Brain microvascular endothelial cell (primary cell): ENCODE measurements around the gene ROPN1L.

Experiments
- DNase-seq: peaks from one replicate; pipeline ENCODE4 v3.0.0-alpha.2; 2020
- H3K27ac ChIP-seq: fragments of 250-450 bp; sonication (Bioruptor Pico); 2 replicates; pipeline ENCODE4 v1.5.1; 2020; ENCODE audit warnings: mild to moderate bottlenecking, moderate library complexity
- H3K27me3 ChIP-seq: fragments of 250-450 bp; sonication (Bioruptor Pico); replicated peaks from 2 replicates; pipeline ENCODE4 v1.5.1; 2020; ENCODE audit warnings: mild to moderate bottlenecking
- H3K36me3 ChIP-seq: fragments of 250-450 bp; sonication (Bioruptor Pico); replicated peaks from 2 replicates; pipeline ENCODE4 v1.5.1; 2020; ENCODE audit warnings: mild to moderate bottlenecking
- H3K4me3 ChIP-seq: 2 replicates; pipeline ENCODE4 v1.5.1; 2011; ENCODE audit warnings: low read depth, mild to moderate bottlenecking, control low read depth, low read length, moderate library complexity
- CTCF ChIP-seq: IDR thresholded peaks from 2 replicates; pipeline ENCODE4 v1.5.1; 2011; ENCODE audit warnings: low read depth, mild to moderate bottlenecking, moderate library complexity, low read length, control low read depth, inconsistent platforms; ENCODE audit errors: missing control alignments
- in situ Hi-C: cut with HindIII; loops from 2 replicates; pipeline ENCODE4 v1.10.0; 2017; ENCODE audit warnings: low sequenced_read_pairs, low pct_ligation_motif_present

Gene ROPN1L

GRCh38 chr5:10440367-10440990 is 1.2 kb upstream of the ROPN1L start:
- DNase-seq: no peak
- Histone ChIP-seq H3K27me3 (no peaks in the 10 kb centered on the region), H3K27ac (no peak overlapping the region), H3K36me3 (no peaks in the 10 kb centered on the region), H3K4me3 (no peak overlapping the region)
- in situ Hi-C loops: no loop called here
- TF ChIP-seq CTCF: no peak

GRCh38 chr5:10441992-10442435 is 335 bp downstream of the ROPN1L start:
- H3K27me3 ChIP-seq: no peaks in the 10 kb centered on the region
- no peak for TF ChIP-seq CTCF
- H3K27ac ChIP-seq: no peak overlapping the region
- no peak for DNase-seq
- H3K4me3 ChIP-seq: peak overlapping the region; percentile 69
- no peaks in the 10 kb centered on the region for H3K36me3 ChIP-seq
- in situ Hi-C loops: no loop called here

GRCh38 chr5:10442576-10442975 is 897 bp downstream of the ROPN1L start:
- TF ChIP-seq CTCF: no peak
- Histone ChIP-seq H3K27me3 (no peaks in the 10 kb centered on the region), H3K4me3 (no peak overlapping the region), H3K27ac (no peak overlapping the region), H3K36me3 (no peaks in the 10 kb centered on the region)
- in situ Hi-C loops: no loop called here
- DNase-seq: no peak

GRCh38 chr5:10445352-10445751 is 3.7 kb downstream of the ROPN1L start:
- Histone ChIP-seq H3K36me3 (no peaks in the 10 kb centered on the region), H3K27ac (no peak overlapping the region), H3K4me3 (no peak overlapping the region), H3K27me3 (no peaks in the 10 kb centered on the region)
- in situ Hi-C loops: no loop called here
- TF ChIP-seq CTCF: no peak
- no peak for DNase-seq

GRCh38 chr5:10446490-10446889 is 4.8 kb downstream of the ROPN1L start:
- Histone ChIP-seq H3K27me3 (no peaks in the 10 kb centered on the region), H3K4me3 (no peak overlapping the region), H3K36me3 (no peaks in the 10 kb centered on the region), H3K27ac (no peak overlapping the region)
- in situ Hi-C loops: no loop called here
- TF ChIP-seq CTCF: no peak
- DNase-seq: no peak

- in situ Hi-C loops: no loop called here
- Histone ChIP-seq H3K36me3 (no peaks in the 10 kb centered on the region), H3K4me3 (no peak overlapping the region), H3K27ac (no peak overlapping the region), H3K27me3 (no peaks in the 10 kb centered on the region)
- DNase-seq: no peak
- TF ChIP-seq CTCF: no peak
These were observed 5.4 kb downstream of the ROPN1L start for GRCh38 chr5:10447041-10447440.
